ENCODE measurements around the gene KAZN. TPM values are rescaled to one million over a fixed set of nuclear protein-coding genes. Genes with fewer than 3 reads are reported as not detected.

KAZN gene
- polyA plus RNA-seq, 1 of the 3 experiments (the other 2 are of a cell fraction) = 6.8 TPM

DNA sequence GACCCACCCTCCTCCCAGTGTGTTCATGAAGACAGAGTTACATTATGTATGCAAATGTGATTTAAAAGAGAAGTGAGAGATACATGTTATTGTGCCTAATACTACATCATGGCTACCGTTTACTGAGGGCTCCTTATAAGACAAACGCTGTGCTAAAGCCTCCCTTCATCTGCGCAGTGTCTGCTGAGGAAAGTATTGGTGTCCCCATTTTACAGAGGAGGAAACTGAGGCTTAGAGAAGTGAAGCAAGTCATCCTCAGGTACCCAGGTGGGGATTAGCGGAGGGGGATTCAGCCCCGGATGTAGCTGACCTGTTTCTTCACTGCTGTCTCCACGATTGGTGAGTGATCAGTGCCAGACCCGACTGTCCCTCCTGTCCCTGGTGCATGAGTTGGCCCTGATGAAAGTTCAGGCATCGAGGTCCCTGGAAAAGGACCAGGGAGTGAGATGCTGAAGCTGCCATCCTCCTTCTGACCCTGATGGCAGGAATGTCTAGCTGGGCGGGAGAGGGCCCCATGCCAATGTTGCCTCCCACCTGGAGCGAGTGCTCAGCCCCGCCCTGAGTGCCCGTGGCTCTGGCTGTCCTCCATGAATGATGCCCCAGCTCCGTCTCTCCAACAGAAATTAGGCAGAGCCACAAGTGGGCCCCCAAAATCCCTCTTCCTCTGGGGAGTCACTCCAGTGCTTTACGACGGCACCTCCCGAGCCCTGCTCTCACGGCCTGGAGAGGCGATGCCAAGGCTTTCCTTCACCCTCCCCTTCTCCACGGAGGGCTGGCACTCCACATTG lies 204.7 kb downstream of the KAZN start:
- H2AFZ ChIP-seq (ENCODE audit: low read depth) = no peak overlapping the region
- no peaks in the 10 kb centered on the region for H3K4me1 ChIP-seq (ENCODE audit: control insufficient read depth in 1 of 2, insufficient read depth in 2 of 2, low read depth in 1 of 2, low read length in 1 of 2)
- no peaks in the 10 kb centered on the region for H3F3A ChIP-seq (replicated peaks; ENCODE audit: insufficient read depth)
- H3K36me3 ChIP-seq (replicated peaks in 1 of 2; ENCODE audit: control insufficient read depth in 1 of 2, insufficient read depth in 2 of 2, low read length in 1 of 2) = no peaks in the 10 kb centered on the region
- no peaks in the 10 kb centered on the region for H4K20me1 ChIP-seq (ENCODE audit: insufficient read depth)
- no peaks in the 10 kb centered on the region for H3K79me2 ChIP-seq (ENCODE audit: insufficient read depth)
- H3K27ac ChIP-seq (ENCODE audit: low read depth in 2 of 2, low read length in 1 of 2) = no peak overlapping the region
- DNase-seq = no peak
- no peak overlapping the region for H3K9ac ChIP-seq
- no peak overlapping the region for H3K4me2 ChIP-seq
- H3K9me3 ChIP-seq = no peaks in the 10 kb centered on the region
- H3K9me2 ChIP-seq = no peaks in the 10 kb centered on the region
- no peak for TF ChIP-seq PBX3 (IDR thresholded peaks at IDR 0.05)
- TF ChIP-seq TEAD4 (IDR thresholded peaks at IDR 0.05; ENCODE audit: borderline replicate concordance, insufficient read depth) = no peak
- TF ChIP-seq, protein P1, sequence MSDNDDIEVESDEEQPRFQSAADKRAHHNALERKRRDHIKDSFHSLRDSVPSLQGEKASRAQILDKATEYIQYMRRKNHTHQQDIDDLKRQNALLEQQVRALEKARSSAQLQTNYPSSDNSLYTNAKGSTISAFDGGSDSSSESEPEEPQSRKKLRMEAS (IDR thresholded peaks at IDR 0.05; ENCODE audit: low read depth) = no peak
- TF ChIP-seq MEF2A (IDR thresholded peaks at IDR 0.05; ENCODE audit: borderline replicate concordance, low read depth) = no peak
- TF ChIP-seq FOSL2 (IDR thresholded peaks at IDR 0.05; ENCODE audit: borderline replicate concordance, low read depth) = no peak
- no peak for TF ChIP-seq JUND (IDR thresholded peaks at IDR 0.05)
- no peak for TF ChIP-seq GABPA (IDR thresholded peaks at IDR 0.05; ENCODE audit: low read depth)
- TF ChIP-seq NRF1 (IDR thresholded peaks at IDR 0.05; ENCODE audit: low read depth, low read length) = no peak
- TF ChIP-seq IRF3 (IDR thresholded peaks at IDR 0.05; ENCODE audit: low read depth, low read length) = no peak
- TF ChIP-seq CHD2 (IDR thresholded peaks at IDR 0.05; ENCODE audit: low read length, partially characterized antibody) = no peak
- no peak for TF ChIP-seq FOXJ3 (CRISPR knock-in tag; IDR thresholded peaks at IDR 0.05)
- TF ChIP-seq, protein P2, sequence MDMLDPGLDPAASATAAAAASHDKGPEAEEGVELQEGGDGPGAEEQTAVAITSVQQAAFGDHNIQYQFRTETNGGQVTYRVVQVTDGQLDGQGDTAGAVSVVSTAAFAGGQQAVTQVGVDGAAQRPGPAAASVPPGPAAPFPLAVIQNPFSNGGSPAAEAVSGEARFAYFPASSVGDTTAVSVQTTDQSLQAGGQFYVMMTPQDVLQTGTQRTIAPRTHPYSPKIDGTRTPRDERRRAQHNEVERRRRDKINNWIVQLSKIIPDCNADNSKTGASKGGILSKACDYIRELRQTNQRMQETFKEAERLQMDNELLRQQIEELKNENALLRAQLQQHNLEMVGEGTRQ (IDR thresholded peaks at IDR 0.05; ENCODE audit: borderline replicate concordance, low read depth, low read length) = no peak
- no peaks in the 10 kb centered on the region for H3K27me3 ChIP-seq (ENCODE audit: insufficient read depth)
- ChIA-PET CTCF (no interaction called here), POLR2A (no interaction called here)
- 53% methylated on average over 19 of the region's 19 CpGs for WGBS (ENCODE audit: low lambda C conversion rate)
- H3K4me3 ChIP-seq (ENCODE audit: low read depth in 2 of 2, low read length in 1 of 2) = no peak overlapping the region

DNA sequence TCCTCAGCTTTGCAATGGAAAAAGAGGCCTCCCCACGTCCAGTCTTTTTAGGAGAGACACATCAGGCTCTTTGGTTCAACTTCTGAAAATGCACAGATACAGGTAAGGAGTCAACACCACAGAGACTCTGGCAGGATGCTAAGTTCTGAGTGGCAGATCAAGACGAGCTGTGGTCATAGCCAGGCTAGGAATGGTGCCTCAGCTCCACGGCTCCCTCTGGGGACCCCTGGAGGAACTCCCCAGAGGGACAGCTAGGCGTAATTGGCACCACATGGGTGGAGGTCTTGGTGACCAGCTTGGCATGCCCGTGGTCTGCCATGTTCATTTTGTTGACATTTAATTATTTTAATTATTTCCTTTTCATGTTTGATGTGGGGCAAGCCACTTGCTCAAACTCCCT lies 206.1 kb downstream of the KAZN start:
- ChIA-PET CTCF (interaction anchor here (0.6 to 1.4 kb wide), 5 partner anchors 13 to 691 kb away, joined by 3 to 4 read pairs (median 4); no protein-coding TSS in a partner anchor), POLR2A (interaction anchor here (0.8 kb wide), 1 partner anchor 10 kb away, joined by 3 read pairs; no protein-coding TSS in a partner anchor)
- TF ChIP-seq TAF1 (IDR thresholded peaks at IDR 0.05; ENCODE audit: borderline replicate concordance, low read depth, low read length) = no peak
- Histone ChIP-seq H2AFZ (ENCODE audit: low read depth) (no peak overlapping the region), H4K20me1 (ENCODE audit: insufficient read depth) (no peaks in the 10 kb centered on the region), H3K4me3 (ENCODE audit: low read depth in 2 of 2, low read length in 1 of 2) (no peak overlapping the region), H3K9me2 (no peaks in the 10 kb centered on the region), H3K79me2 (ENCODE audit: insufficient read depth) (no peaks in the 10 kb centered on the region), H3K27me3 (ENCODE audit: insufficient read depth) (no peaks in the 10 kb centered on the region), H3K4me1 (ENCODE audit: control insufficient read depth in 1 of 2, insufficient read depth in 2 of 2, low read depth in 1 of 2, low read length in 1 of 2) (no peaks in the 10 kb centered on the region), H3K9me3 (no peaks in the 10 kb centered on the region), H3K27ac (ENCODE audit: low read depth in 2 of 2, low read length in 1 of 2) (no peak overlapping the region), H3K9ac (no peak overlapping the region), H3K36me3 (replicated peaks in 1 of 2; ENCODE audit: control insufficient read depth in 1 of 2, insufficient read depth in 2 of 2, low read length in 1 of 2) (no peaks in the 10 kb centered on the region), H3K4me2 (no peak overlapping the region), H3F3A (replicated peaks; ENCODE audit: insufficient read depth) (no peaks in the 10 kb centered on the region)
- DNase-seq = peak; percentile 40
- WGBS (ENCODE audit: low lambda C conversion rate) = 11% methylated on average over 5 of the region's 5 CpGs
